HG03439 (cell line): ENCODE results near the gene C3.
A peak's percentile ranks its signal among the peaks of the same experiment; 100 is the strongest.
"Not testable (repeated sequence)": the region's sequence is repeated elsewhere in the genome, so short reads cannot be mapped to it uniquely, and the experiment has no call there.

Source experiments
- ATAC-seq: cut with Tn5 transposase; IDR thresholded peaks from one replicate; pipeline ENCODE4 v1.9.1; 2021; ENCODE audit warnings: mild to moderate bottlenecking, moderate library complexity; ENCODE audit not compliant: unreplicated experiment

The C3 gene

DNA sequence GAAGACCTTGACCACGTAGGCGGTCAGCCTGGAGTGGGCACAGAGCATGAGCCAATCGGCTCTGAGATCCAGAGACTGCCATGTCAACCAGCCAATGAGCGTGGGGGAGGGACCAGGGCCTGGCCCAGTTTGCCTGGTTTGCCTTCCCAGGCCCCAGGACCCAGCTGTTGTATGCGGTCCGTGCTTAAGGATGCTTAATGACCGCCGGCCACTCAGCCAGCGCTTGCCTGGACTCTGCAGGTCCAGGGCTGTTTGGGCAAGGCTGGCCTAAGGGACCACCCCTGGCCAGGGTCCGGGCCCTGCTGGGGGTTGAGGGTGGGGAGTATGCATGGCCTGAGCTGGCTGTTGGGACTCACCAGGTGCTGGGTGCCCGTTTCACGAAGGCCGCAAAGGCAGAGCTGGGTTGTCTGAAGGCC is 27.4 kb downstream of the C3 start:
- no peak for ATAC-seq

DNA sequence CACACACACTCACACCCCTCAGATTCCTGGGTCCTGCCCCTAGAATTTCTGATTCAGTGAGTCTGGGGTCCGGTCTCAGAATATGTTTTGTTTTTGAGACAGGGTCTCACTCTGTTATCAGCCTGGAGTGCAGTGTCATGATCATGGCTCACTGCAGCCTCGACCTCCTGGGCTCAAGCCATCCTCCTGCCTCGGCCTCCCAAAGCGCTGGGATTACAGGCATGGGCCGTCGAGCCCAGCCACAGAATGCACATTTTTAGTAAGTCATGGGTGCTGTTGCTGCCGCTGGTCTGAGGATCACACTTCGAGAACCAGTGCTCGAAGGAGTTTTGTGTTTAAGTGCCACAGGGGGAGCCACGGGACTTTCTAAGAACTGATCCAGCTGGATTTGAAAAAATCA is 28.4 kb downstream of the C3 start:
- ATAC-seq: no peak

DNA sequence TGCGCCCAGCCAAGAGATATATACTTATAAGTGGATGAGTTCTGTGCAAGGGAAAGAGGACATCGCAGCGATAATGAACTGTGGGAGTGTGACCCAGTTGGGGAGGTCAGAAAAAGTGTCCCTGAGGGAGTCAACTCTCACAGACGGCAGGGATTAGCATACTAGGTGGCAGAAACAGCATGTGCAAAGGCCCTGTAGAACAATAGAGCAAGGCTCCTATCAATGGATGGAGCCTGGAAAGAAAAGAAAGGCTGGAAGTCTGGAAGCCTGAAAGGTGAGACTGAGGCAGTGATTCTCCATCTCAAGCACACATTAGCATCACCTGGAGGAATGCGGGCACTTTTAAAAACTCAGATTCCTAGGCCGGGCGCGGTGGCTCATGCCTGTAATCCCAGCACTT is 29.1 kb downstream of the C3 start:
- ATAC-seq: no peak

DNA sequence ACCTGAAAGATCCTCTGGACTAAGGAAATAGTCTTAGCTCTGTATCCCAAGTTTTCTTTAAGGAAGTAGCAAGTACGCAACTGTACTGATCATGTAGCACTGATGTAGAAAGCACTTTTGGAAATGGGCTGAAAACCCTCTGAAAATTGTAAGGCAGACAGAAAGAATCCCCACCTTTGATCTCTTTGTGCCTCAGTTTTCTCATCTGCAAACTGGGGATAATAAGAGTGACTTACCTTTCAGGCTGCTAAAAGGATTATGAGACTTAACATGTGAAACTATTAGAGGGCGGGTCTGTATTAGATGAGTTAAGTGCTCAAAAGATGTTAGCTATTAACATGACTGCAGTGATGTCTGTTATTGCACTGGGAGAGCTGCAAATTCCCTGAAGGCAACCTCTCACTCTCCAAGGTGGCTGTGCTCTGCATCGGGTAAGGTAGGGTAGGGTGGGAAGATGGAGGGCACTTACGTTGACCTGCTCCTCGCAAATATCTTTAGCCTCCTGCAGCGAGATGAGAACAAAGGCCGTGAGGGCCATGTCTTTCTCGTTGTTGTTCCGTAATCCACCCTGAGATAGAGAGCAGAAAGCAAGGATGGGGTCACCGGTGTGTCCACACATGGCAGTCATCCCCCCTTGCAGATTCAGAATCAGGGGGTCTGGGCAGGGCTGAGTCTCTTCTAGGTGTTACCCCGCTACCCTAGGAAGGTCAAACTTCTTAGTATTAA is 30.1 kb downstream of the C3 start:
- ATAC-seq: no peak

DNA sequence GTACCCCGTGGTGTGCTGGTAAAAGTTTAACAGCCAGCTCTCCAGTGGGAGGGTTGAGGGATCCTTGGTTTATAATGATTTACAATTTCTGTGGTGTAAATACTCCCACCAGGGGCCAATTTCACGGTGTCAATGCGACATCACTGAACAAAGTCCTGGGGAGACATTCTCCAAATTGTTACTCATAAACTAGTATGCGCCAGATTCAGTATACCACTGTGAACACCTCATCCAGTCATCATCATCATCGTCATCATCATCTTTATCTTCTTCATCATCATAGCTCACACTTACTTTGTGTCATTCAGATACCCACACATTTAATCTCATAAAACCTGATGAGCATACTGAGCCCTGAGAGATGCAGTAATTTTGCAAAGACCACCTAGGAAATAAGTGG is 33.3 kb downstream of the C3 start:
- ATAC-seq: no peak

DNA sequence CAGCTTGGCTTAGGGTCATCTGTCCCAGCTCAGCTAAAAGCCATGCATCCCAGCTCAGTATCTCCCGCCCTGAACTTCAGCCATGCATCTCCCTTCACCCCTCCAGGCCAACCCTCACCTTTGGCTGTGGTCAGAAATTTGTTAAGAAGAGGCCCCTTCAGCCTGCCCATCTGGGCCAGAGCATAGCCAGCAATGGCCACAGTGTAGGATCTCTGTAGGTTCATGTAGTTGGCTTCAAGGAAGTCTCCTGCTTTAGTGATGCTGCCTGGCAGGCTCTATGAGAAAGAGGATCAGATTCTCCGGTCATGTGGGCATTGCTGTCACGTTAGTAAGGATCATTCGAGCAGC is 33.8 kb downstream of the C3 start:
- ATAC-seq: no peak

DNA sequence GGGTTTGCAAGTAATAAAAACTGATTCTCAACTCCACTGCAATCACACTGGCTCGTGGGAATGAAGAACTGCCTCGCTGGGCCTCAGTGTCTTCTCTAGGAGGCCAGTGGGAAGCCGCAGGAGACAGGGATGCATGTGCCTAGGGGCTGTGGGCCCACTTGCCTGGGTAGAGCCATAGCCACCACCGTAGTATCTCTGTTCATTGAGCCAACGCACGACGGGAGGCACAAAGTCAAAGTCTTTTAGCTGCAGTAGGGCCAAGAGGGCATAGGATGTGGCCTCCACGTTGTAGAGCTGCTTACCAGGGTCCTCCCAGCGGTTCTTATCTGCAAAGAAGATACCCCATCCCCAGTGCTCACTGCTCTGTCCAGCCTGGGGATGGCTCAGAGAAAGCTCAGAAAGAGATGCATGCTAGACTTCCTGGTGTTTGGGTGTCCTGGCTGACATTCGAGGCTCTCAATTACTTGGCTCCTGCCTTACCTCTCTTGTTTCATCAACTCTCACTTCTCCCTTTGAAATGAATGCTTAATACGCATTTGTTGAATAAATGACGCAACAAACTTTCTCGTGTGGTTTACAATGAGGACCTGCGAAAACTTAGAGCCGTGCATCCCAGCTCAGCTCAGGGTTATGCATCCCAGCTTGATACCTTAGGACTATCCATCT is 34.4 kb downstream of the C3 start:
- no peak for ATAC-seq

DNA sequence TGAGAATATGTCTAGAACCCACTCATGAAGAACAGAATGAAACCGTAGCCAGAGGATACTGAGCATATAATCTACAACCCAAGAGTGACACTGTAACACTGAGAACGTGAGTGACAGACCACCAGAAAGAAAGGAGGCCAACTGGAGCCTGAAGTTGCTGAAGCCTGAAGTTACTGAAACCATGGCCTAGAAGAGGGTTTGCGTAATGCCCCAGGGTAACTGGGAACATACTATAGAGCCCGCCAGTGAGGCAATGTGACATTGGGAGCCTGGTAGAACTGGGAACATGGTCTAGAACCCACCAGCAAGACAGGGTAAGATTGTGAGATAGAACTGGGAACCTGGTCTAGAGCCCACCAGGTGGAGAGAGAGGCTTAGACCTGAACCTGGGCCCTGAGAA is 35.0 kb downstream of the C3 start:
- ATAC-seq: no peak

DNA sequence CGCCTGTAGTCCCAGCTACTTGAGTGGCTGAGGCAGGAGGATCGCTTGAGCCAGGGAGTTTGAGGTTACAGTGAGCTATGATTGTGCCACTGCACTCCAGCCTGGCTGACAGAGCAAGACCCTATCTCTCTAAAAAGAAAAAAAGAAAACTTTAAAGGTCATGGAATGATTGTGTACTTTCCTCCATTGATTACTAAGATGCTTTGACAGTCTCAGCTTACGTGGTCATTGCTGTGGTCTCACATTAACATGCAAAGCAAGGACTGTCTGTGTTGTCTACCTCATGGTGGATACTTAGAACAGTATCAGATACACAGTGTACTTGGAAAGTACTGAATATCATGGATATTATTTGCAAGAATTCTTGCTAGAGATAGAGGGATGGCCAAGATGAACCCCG is 36.5 kb downstream of the C3 start:
- ATAC-seq: no peak

DNA sequence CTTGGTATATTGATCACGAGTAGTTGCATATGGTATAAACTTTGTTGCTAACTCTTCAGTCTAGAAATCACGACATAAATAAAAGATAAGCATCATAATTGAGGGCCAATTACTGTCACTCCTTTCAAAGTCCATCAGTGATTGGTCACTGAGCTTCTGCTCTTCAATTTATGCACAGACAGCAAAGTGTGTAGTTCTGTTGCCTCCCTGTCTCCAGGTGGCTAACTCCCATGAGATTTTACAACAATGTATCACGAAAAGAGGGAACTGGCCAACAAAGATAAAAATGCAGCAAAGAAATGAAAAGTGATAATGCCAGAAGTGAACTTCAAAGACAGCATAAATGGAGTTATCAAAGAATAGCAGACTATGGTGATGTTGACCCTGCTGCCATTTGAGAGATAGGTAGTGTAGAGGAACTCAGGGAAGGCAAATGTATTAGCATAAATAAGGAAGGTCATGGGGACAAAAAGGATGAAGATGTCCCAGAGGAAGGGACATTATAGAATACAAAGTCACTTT is 37.8 kb downstream of the C3 start:
- ATAC-seq: no peak

DNA sequence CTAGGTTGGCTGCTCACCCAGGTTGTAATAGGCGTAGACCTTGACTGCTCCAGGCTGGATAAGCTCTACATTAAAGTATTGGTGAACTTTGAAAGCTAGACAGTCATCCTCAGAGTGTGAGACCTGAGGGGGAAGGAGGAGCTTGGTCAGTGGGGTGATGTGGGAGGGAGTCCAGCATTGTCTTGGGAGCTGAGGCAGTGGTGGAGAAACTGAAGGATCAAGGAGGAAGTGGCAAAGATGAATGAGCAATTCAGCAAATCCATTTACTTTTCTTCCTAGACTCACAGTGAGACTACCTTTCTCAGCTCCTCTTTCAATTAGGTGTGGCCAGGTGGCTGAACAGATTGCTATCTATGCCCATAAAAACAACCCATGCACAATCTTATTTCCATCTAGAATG is 40.3 kb downstream of the C3 start:
- no peak for ATAC-seq

DNA sequence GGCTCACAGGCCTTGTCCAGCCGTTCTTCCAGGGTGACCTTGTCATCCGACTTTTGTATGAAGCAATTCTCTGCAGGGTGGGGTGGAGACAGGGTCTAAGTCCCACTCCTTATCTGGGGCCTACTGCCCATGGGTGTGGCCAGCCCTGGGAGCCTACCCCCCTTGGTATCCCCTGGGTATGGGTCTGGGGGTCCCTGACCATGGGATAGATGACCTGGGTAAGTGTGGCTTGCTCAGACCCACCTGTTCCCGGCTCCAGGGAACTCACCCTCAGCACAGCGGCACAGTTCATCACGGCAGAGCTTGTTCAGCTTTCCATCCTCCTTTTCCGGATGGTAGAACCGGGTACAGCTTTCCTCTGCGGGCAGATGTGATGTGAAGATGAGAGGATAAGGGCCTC is 41.3 kb downstream of the C3 start:
- no peak for ATAC-seq

DNA sequence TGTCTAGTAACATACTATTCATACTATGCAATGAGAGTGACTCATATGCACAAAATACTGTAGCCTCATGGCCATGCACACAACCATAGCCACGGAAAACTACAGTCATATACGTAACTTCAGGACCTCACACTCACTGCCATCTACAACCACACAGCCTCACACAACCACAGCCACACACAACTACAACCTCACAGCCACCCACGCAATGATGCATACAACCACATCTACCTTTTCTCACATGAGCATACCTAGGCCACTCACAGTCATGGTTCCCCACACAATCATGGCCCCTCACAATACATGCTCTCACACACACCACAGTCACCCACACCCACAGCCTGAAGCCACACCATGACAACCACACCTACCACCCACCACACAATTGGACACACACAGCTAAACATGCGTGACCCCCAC is 41.8 kb downstream of the C3 start:
- no peak for ATAC-seq

DNA sequence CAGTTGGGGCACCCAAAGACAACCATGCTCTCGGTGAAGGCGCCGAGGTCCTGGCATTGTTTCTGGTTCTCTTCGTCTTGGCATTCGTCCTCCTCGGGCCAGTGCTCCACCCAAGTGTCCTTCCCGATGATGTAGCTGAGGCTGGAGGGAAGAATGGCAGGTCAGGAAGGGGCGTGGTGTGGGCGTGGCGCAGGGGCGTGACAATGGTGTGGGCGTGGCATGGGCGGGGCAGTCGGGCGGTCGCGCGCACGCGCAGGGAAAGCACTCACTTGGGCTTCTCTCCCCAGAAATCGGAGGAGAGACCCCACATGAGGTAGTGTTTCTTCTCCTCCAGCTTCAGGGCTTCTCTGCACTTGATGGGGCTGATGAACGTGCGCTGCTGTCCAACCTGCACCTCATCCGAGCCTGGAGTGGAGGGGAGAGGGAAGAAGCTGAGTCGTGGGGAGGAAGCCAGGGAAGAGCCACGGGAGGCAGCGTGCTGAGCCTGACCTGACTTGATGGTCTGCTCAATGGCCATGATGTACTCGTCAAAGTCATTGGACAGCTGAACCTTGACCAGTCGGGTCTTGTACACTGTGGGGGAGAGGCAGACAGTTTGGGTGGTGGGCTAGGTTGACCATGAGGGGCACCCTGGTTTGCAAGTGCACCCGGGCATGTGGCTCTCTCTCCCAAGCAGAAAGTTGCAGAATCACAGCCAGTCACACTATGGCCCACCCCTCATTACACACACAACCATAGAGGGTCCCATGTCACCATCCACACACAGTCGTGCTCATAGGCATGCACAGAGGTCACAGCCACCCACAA is 42.4 kb downstream of the C3 start:
- no peak for ATAC-seq

DNA sequence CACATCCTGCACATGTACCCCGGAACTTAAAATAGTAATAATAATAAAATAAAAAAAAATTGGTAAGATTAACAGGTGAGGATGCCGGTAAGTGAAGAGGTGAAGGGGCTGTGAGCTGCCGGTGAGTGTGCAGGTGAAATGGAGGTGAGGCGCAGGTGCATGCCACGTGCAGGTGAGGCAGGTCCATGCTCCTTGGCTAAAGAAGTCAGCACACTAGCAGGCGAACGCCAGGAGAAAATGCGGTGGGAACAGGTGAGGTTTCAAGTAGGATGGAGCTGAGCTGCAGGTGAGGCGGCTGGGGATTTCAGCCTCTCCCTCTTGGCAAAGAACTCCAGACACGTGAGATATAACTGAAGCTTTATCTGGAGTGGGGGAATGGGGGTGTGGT is 43.0 kb downstream of the C3 start:
- ATAC-seq: no peak

DNA sequence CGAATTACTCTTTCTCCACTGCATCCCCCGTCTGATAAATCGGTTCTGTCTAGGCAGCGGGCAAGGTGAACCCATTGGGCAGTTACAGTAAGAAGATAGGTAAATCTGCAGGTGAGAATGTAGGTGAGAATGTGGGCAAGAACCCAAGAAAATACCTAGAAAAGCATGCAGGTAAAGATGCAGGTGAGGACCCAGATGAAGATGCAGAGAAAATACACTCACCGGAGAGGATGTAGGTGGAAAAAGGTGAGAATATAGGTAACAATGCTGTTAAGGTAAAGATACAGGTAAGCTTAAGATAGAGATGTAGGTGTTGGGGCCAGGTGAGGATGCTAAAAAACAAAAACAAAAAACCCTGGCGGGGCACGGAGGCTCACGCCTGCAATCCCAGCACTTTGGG is 44.2 kb downstream of the C3 start:
- no peak for ATAC-seq

DNA sequence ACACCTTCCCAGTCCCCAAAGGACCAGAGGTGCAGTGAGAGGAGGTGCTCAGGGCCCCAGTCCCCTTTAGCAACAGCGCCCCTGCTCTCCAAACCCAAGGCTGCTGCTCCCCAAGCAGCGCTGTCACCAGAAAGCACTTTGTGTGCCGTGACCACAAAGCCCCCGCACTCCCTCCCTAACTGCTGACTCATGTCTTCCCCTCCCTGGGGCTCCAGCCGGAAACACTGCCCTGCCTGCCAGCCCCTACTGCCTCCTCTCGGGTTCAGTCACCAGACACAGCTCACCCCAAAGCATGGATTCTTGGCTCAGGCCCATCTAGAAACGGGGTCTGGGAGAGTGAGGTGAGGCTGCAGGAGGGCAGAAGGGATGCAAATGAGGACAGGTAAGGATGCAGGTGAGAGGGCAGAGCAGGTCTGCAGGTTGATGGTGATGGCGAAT is 45.6 kb downstream of the C3 start:
- peak; percentile 60 for ATAC-seq

DNA sequence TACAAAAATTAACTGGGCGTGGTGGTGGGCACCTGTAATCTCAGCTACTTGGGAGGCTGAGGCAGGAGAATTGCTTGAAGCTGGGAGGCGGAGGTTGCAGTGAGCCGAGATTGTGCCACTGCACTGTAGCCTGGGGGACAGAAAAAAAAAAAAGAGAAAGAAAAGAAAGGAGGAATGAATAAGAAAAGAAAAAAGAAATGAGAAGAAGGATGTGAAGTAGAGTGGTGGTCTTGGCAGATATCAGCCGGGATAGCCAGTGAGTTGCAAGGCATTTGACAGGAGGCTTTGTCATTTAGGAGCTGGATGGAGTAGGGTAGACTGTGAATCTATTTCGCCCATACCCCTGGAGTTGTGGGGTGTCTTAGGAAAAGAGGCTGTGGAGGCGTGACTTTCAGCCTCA is 46.0 kb downstream of the C3 start:
- ATAC-seq: not testable (repeated sequence)

DNA sequence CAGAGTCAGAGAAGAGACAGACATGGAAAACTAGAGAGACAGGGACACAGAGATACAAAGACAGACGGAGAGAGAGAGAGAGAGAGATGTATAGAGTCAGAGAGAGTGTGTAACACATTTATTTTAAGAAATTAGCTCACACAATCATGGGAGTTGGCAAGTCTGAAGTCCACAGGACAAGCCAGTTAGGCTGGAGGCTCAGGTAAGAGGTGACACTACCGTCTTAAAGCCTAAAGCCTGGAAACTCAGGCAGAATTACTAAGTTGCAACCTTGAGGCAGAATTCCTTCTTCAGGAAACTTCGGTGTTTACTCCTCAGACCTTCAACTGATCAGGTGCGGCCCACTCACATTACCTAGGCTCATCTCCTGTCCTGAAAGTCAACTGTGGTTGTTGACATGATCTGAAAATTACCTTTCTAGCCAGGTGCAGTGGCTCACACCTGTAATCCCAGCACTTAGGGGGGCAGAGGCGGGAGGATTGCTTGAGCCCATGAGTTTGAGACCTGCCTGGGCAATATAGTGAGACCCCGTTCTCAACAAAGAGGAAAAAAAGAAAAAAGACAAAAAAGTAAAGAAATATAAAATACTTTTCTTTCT is 47.7 kb downstream of the C3 start:
- no peak for ATAC-seq

DNA sequence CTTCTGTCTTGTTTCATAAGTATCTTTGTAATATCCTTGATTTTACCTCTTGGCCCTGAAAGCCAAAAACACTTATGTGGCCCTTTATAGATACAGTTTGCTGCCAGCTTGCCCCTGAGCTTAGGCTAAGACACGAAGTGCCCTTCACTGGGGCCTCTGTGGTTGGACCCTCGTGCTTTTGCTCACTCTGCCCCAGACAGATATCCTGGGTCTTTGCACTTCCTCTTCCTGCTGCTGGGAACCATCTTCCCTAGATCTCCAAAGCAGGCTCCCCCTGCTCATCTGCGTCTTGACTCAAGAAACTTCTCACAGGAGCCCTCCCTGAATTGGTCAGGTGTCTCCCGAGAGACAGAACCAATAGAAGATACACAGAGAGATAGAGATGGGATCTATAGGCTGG is 48.5 kb downstream of the C3 start:
- ATAC-seq: no peak

DNA sequence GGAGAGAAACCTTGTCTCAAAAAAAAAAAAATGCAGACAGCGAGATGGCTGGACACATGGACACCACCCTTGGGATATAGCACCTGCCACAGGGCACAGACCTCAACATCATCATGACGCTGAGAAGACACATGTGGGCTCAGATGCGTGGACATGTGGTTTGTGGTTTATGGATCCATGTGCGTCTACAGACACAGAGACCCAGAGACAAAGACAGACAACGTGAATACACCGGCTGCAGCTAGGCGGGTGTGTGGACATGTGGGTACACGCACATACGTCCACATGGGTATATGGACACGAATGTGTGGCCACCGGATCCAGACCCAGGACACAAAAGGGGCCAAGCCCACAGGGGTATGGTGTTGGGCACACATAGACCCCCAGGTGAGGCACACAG is 51.8 kb downstream of the C3 start:
- no peak for ATAC-seq
